GM21619 (cell line): ENCODE measurements around the gene SH3BGR.
"Not testable (repeated sequence)": the region's sequence is repeated elsewhere in the genome, so short reads cannot be mapped to it uniquely, and the experiment has no call there.

Experiments
- ATAC-seq: cut with Tn5 transposase; IDR thresholded peaks from one replicate; pipeline ENCODE4 v1.9.1; 2021; ENCODE audit not compliant: unreplicated experiment

Gene SH3BGR

GRCh38 chr21:39538453-39539042, 86.8 kb downstream of the SH3BGR start:
- ATAC-seq, result no peak

DNA sequence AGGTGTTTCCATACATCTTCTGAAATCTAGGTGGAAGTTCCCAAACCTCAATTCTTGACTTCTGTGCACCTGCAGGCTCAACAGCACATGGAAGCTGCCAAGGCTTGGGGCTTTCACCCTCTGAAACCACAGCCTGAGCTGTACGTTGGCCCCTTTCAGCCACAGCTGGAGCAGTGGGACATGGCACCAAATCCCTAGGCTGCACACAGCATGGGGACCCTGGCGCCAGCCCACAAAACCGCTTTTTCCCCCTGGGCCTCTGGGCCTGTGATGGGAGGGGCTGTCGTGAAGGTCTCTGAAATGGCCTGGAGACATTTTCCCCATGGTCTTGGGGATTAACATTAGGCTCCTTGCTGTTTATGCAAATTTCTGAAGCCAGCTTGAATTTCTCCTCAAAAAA, 88.6 kb downstream of the SH3BGR start:
- ATAC-seq, result not testable (repeated sequence)

- ATAC-seq, result no peak
Measured at GRCh38 chr21:39542736-39543135, 91.0 kb downstream of the SH3BGR start.

DNA sequence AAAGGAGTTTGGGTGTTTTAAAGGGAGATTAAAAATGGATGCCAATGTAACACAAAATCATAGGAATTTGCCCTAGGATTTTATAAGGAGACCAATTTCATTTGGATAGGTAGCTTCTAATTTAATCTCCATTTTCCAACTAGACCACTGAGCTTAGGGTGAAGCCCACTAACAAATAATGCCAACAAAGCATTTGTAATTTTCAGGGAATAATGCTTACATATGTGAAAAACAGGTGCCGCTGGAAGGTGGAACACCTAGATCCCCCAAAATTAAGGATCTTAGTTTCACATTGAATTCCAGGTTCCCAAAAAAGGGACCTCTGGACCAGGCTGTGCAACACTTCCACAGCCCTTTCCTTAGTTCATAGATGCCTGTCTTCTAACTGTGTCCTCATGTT, 94.8 kb downstream of the SH3BGR start:
- no peak for ATAC-seq

- no peak for ATAC-seq
Measured at GRCh38 chr21:39552856-39553255, 101.1 kb downstream of the SH3BGR start.

GRCh38 chr21:39553331-39553730, 101.6 kb downstream of the SH3BGR start:
- no peak for ATAC-seq

- ATAC-seq, result no peak
Measured at GRCh38 chr21:39555911-39556590, 104.3 kb downstream of the SH3BGR start.

GRCh38 chr21:39559511-39559910, 107.7 kb downstream of the SH3BGR start:
- no peak for ATAC-seq

DNA sequence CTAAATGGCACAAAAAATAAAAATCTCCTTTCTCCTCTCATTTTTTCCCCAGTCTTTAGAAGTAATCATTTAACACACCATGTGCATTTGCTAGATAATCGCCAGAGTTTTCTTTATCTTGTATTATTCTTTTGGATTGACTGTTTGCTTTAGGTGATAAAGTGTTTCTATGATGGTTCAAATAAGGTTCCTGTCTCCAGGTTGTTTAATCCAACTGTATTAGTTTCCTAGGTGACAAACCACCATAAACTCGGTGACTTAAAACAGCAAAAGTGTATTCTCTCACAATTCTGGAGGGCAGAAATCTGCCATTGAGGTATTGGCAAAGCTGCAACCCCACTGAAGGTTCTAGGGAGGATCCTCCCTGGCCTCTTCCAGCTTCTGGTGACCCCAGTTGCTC, 109.4 kb downstream of the SH3BGR start:
- ATAC-seq, result no peak

DNA sequence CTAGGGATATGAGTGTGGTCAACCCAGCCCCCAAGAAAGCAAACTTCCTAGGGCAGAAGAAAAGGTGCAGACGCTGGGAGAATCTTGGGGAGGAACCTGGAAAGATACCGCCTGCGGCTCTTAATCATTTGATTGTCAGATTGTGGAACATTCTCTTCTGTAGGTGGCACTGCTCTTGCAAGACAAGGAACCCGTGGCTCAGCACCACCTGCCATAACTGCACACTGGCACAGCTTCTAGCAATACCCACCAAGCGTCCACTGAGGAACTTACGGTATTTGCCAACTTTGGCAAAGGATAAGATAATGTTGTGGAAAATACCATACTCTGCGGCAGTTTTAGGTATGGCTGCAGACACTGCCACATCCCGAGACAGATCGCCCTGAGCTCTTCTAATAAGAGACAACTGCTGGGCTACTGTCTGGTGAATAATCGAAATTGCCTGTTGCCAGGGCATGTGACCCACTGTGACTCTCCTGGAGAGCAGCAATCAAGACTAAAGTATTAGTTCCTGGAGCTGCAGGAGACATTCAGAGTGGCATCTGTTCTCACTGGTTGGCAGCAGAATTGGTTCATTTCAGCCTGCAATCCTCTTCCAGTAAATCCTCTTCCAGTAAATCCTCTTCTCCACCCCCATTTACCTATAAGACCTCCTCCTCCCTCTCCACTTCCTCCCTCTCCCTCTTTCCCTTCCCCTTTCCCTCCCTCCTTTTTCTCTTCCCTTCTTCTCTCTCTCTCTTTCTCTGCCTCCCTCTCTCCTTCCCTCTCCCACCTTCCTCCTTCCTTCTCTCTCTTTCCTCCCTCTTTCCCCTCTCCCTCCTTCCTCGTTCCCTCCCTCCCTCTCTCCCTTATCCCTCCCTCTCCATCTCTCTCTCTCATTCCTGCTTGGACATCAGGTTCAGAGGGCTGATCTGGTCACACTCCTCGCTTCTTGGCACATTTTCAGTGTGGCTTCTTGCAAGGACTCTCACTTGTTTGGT, 111.3 kb downstream of the SH3BGR start:
- no peak for ATAC-seq

DNA sequence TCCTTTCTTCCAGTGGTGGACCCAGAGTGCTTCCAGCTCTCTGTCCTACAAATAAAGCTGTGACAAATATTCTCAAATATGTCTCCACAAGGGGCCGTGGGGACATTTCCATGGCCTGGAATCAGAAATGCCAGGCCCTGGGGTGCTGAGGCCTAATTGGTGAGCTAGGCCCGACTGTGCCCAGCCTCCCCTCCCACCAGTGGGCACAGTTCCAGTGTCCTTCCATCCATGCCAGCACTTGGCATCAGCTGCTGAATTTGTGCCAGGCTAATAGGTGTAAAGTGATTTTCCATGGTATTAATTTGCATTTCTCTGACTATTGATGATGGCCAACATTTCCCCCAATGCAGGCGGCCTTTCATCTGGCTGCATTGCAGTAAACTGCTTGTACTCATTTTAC, 112.4 kb downstream of the SH3BGR start:
- no peak for ATAC-seq
